Measurements from ENCODE around the gene ABI2. TPM values are rescaled to one million over a fixed set of nuclear protein-coding genes. Genes with fewer than 3 reads are reported as not detected.

The ABI2 gene
- total RNA-seq, 1 donor: 58.3 TPM

DNA sequence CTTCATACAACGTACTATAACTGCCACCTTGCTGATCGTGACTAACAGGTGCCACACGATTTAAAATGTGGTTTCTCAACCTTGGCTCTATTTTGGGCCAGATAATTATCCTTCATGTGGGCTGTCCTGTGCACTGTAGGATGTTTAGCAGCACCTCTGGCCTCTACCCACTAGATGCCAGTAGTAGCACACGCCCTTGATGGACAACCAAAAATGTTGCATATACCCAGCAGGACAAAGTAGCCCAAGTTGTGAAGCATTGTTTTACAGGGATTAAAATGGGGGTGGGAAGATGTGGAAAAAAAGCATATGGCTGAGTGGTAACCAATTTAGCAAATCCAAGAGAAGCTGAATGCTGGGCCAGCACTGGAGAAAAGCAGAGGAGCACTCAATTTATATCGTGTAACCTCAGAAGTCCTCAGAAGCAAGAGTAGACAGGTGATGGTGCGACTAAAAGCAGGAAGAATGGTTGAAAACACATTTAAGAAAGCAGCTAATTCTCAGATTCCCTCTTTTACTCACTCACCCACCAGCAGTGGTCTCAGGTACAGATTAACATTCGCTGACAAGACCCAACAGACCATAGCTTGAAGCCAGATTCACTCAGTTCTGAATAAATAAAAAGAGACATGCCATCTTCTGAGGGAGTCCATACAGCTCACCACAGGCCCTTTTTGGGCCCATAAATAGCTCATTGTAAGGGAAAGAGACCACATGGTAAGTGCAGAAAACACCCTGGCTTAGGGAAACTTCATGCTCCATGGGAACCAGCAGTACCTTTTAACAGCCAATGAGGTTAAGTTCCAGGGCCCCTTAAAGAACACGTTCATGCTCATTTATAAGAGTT lies 156.3 kb downstream of the ABI2 start:
- DNase-seq (ENCODE audit: low read depth): peak; percentile 31
- TF ChIP-seq, protein P1, sequence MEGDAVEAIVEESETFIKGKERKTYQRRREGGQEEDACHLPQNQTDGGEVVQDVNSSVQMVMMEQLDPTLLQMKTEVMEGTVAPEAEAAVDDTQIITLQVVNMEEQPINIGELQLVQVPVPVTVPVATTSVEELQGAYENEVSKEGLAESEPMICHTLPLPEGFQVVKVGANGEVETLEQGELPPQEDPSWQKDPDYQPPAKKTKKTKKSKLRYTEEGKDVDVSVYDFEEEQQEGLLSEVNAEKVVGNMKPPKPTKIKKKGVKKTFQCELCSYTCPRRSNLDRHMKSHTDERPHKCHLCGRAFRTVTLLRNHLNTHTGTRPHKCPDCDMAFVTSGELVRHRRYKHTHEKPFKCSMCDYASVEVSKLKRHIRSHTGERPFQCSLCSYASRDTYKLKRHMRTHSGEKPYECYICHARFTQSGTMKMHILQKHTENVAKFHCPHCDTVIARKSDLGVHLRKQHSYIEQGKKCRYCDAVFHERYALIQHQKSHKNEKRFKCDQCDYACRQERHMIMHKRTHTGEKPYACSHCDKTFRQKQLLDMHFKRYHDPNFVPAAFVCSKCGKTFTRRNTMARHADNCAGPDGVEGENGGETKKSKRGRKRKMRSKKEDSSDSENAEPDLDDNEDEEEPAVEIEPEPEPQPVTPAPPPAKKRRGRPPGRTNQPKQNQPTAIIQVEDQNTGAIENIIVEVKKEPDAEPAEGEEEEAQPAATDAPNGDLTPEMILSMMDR (IDR thresholded peaks at IDR 0.05; ENCODE audit: insufficient read depth, low read depth, low read length): peak; percentile 61
- no peak overlapping the region for H3K4me3 ChIP-seq (ENCODE audit: low read depth, low read length)

DNA sequence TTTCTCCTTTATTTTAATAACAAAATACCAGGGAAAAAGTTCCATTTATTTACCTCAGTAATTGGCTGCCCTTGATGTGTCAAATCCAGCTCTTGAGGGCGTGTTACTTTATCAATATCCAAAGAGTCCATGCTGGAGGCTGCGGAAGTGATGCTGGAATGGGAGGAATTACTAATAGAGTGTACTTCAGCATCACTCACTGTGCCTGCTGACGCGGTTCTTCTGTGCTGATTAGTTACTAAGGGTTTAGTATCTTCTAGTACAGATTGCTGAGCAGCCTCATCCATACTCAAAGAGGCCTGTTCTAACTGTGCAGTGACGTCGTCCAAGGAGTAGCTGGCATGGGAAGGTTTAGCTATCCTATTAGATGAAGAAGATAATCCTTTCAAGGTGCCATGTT lies 161.3 kb downstream of the ABI2 start:
- no peak for DNase-seq (ENCODE audit: low read depth)
- no peak overlapping the region for H3K4me3 ChIP-seq (ENCODE audit: low read depth, low read length)
- TF ChIP-seq, protein P1 (IDR thresholded peaks at IDR 0.05; ENCODE audit: insufficient read depth, low read depth, low read length): no peak

DNA sequence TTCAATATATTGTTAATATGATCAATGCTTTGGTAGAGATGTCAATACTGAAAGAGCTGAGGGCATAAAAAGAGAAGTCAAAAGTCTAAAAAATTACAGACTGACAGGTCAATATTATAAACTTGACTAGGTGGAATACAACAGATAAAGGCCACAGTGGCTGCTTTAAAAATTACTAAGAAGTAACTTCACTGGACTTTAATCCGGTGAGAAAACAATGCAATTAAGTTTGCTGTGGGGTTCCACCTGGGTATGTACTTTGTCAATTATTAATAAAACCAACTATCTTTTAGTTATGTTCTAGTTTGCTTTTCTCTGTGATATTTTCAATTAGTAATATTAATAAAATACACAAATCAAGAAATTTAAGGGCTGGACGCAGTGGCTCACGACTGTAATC lies 162.2 kb downstream of the ABI2 start:
- no peak for DNase-seq (ENCODE audit: low read depth)
- TF ChIP-seq, protein P1 (IDR thresholded peaks at IDR 0.05; ENCODE audit: insufficient read depth, low read depth, low read length): no peak
- no peak overlapping the region for H3K4me3 ChIP-seq (ENCODE audit: low read depth, low read length)

DNA sequence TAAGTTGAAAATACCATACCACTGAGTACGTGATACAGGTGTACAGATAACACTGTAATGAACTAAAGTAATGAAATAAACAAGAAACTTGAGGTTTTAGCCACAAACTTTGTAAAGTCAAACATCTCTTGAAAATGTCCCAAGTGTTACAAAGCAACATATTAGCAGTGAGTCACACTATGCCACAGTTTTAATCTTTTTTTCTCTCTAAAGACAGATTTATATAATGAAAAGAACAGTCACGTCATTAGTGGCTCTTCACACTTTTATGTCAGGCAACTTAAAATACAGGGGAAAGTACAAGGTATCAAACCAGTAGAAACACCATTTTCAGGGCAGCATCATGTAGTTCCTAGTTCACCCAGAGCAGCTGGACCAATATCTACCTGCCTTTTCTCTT lies 164.8 kb downstream of the ABI2 start:
- no peak for DNase-seq (ENCODE audit: low read depth)
- TF ChIP-seq, protein P1 (IDR thresholded peaks at IDR 0.05; ENCODE audit: insufficient read depth, low read depth, low read length): no peak
- no peak overlapping the region for H3K4me3 ChIP-seq (ENCODE audit: low read depth, low read length)

Other genes with a start within 250 kb of the ABI2 start
- gene CYP20A1, start 89.4 kb upstream of the ABI2 start, total RNA-seq: 30.0 and 40.2 TPM in 2 replicates
- gene RAPH1, start 206.9 kb downstream of the ABI2 start, total RNA-seq: 13.2 and 19.4 TPM in 2 replicates

All from fibroblast of villous mesenchyme (primary cell).